ENCODE results near the gene SLC24A3. TPM values are rescaled to one million over a fixed set of nuclear protein-coding genes. Genes with fewer than 3 reads are reported as not detected.

SLC24A3 gene
- total RNA-seq, 1 donor from 2014 or later, result 0.79 TPM

DNA sequence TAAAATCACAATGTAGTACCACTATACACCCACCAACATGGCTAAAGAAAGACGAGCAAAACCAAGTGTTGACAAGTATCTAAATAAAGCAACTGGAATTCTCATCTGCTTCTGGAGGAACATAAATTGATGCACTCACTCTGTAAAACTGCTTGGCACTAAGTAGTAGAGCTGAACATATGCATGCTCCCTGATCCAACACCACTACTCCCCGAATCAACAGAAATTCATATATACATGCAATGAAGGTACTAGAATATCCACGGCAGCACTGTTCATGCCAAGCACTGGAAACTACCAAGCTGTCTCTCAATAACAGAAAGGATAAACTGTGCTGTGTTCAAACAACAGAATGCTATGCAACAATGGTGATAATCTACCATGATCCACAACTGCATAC is 326.1 kb downstream of the SLC24A3 start:
- FAIRE-seq (no peak), DNase-seq (ENCODE audit: low read depth) (no peak)
- no peak for TF ChIP-seq EZH2 (IDR thresholded peaks at IDR 0.05; ENCODE audit: insufficient read depth, low read length)
- TF ChIP-seq, protein P1, sequence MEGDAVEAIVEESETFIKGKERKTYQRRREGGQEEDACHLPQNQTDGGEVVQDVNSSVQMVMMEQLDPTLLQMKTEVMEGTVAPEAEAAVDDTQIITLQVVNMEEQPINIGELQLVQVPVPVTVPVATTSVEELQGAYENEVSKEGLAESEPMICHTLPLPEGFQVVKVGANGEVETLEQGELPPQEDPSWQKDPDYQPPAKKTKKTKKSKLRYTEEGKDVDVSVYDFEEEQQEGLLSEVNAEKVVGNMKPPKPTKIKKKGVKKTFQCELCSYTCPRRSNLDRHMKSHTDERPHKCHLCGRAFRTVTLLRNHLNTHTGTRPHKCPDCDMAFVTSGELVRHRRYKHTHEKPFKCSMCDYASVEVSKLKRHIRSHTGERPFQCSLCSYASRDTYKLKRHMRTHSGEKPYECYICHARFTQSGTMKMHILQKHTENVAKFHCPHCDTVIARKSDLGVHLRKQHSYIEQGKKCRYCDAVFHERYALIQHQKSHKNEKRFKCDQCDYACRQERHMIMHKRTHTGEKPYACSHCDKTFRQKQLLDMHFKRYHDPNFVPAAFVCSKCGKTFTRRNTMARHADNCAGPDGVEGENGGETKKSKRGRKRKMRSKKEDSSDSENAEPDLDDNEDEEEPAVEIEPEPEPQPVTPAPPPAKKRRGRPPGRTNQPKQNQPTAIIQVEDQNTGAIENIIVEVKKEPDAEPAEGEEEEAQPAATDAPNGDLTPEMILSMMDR (IDR thresholded peaks at IDR 0.05; ENCODE audit: insufficient read depth, low read depth, low read length), result no peak

DNA sequence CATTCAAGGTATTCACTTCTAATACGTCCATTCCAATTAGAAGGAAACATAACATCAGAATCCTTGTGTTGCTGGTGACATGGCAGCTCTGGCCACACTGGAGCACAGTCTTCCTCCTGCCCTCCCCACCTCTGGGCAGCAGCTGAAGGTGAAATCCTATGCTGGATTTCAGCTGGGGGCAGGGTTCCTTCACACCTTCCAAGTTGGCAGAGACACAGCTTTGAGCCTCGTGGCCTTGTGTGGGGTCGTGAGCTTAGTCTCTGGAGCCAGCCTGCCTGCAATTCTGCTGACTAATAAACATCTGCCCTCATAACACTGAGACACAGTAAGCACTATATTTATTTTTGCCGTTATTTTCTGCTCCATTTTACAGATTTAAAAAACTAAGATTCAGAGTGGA is 326.7 kb downstream of the SLC24A3 start:
- no peaks in the 10 kb centered on the region for H3K9me3 ChIP-seq (ENCODE audit: insufficient read depth, low read depth, low read length)
- no peak overlapping the region for H3K4me2 ChIP-seq (ENCODE audit: low read length)
- DNase-seq (ENCODE audit: low read depth) (no peak), FAIRE-seq (no peak)
- H3K4me1 ChIP-seq (ENCODE audit: insufficient read depth, low read length), result no peaks in the 10 kb centered on the region
- TF ChIP-seq, protein P1 (IDR thresholded peaks at IDR 0.05; ENCODE audit: insufficient read depth, low read depth, low read length), result no peak
- Mint-ChIP-seq H3K9me3 (ENCODE audit: unreplicated experiment) (peaks cover 3% of the 10 kb centered on the region), H3K27me3 (ENCODE audit: low read depth, unreplicated experiment) (peaks cover 20% of the 10 kb centered on the region), H3K27ac (ENCODE audit: unreplicated experiment) (no peak overlapping the region), H3K4me3 (ENCODE audit: unreplicated experiment) (no peak overlapping the region), H3K4me1 (ENCODE audit: low read depth, unreplicated experiment) (no peaks in the 10 kb centered on the region), H3K36me3 (ENCODE audit: low read depth, unreplicated experiment) (no peaks in the 10 kb centered on the region)
- no peak overlapping the region for H3K9ac ChIP-seq (ENCODE audit: low read length)
- no peaks in the 10 kb centered on the region for H3K27me3 ChIP-seq (ENCODE audit: insufficient read depth, low read length)
- no peak overlapping the region for H2AFZ ChIP-seq (ENCODE audit: low read depth, low read length)
- H3K4me3 ChIP-seq (ENCODE audit: insufficient read depth, low read depth, low read length), result no peak overlapping the region
- H3K36me3 ChIP-seq (ENCODE audit: insufficient read depth, low read length), result no peaks in the 10 kb centered on the region
- H4K20me1 ChIP-seq (ENCODE audit: insufficient read depth, low read length), result no peaks in the 10 kb centered on the region
- H3K79me2 ChIP-seq (ENCODE audit: insufficient read depth, low read length), result no peaks in the 10 kb centered on the region
- no peak overlapping the region for H3K27ac ChIP-seq (ENCODE audit: low read depth, low read length)

More for the DNA sequence above, 326.1 kb downstream of the SLC24A3 start:
- Histone ChIP-seq H3K79me2 (ENCODE audit: insufficient read depth, low read length) (no peaks in the 10 kb centered on the region), H4K20me1 (ENCODE audit: insufficient read depth, low read length) (no peaks in the 10 kb centered on the region), H3K27me3 (ENCODE audit: insufficient read depth, low read length) (no peaks in the 10 kb centered on the region), H3K4me1 (ENCODE audit: insufficient read depth, low read length) (no peaks in the 10 kb centered on the region), H3K9me3 (ENCODE audit: insufficient read depth, low read depth, low read length) (no peaks in the 10 kb centered on the region), H3K36me3 (ENCODE audit: insufficient read depth, low read length) (no peaks in the 10 kb centered on the region), H3K27ac (ENCODE audit: low read depth, low read length) (no peak overlapping the region), H3K4me3 (ENCODE audit: insufficient read depth, low read depth, low read length) (no peak overlapping the region), H2AFZ (ENCODE audit: low read depth, low read length) (no peak overlapping the region), H3K4me2 (ENCODE audit: low read length) (no peak overlapping the region), H3K9ac (ENCODE audit: low read length) (no peak overlapping the region)
- H3K4me1 Mint-ChIP-seq (ENCODE audit: low read depth, unreplicated experiment), result no peaks in the 10 kb centered on the region
- H3K27ac Mint-ChIP-seq (ENCODE audit: unreplicated experiment), result no peak overlapping the region
- peaks cover 3% of the 10 kb centered on the region for H3K9me3 Mint-ChIP-seq (ENCODE audit: unreplicated experiment)
- no peak overlapping the region for H3K4me3 Mint-ChIP-seq (ENCODE audit: unreplicated experiment)
- H3K27me3 Mint-ChIP-seq (ENCODE audit: low read depth, unreplicated experiment), result peaks cover 25% of the 10 kb centered on the region
- H3K36me3 Mint-ChIP-seq (ENCODE audit: low read depth, unreplicated experiment), result no peaks in the 10 kb centered on the region

DNA sequence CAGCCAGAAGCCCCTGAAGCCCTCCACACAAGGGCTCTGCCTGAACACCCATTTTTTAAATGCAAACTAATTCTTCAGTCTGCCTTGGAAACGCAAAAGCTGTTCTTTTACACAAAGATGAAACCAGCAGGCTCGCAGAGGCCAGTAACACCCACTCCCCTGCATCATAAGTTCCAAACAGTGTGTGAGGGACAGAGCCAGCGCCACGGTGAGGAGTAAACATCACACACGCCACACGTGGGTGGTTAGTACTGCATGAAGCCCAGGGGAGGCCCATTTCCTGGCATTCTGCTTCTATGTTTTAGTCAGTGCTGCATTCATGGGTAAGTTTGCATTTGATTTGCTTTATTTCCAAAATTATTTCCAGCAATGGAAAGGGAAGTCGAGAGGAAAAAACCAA is 327.9 kb downstream of the SLC24A3 start:
- H3K79me2 ChIP-seq (ENCODE audit: insufficient read depth, low read length), result no peaks in the 10 kb centered on the region
- Mint-ChIP-seq H3K4me3 (ENCODE audit: unreplicated experiment) (no peak overlapping the region), H3K27me3 (ENCODE audit: low read depth, unreplicated experiment) (peaks cover 20% of the 10 kb centered on the region), H3K9me3 (ENCODE audit: unreplicated experiment) (no peaks in the 10 kb centered on the region), H3K27ac (ENCODE audit: unreplicated experiment) (no peak overlapping the region), H3K4me1 (ENCODE audit: low read depth, unreplicated experiment) (no peaks in the 10 kb centered on the region), H3K36me3 (ENCODE audit: low read depth, unreplicated experiment) (no peaks in the 10 kb centered on the region)
- TF ChIP-seq EZH2 (IDR thresholded peaks at IDR 0.05; ENCODE audit: insufficient read depth, low read length), result no peak
- H3K4me1 ChIP-seq (ENCODE audit: insufficient read depth, low read length), result no peaks in the 10 kb centered on the region
- no peaks in the 10 kb centered on the region for H4K20me1 ChIP-seq (ENCODE audit: insufficient read depth, low read length)
- no peaks in the 10 kb centered on the region for H3K27me3 ChIP-seq (ENCODE audit: insufficient read depth, low read length)
- H2AFZ ChIP-seq (ENCODE audit: low read depth, low read length), result no peak overlapping the region
- no peaks in the 10 kb centered on the region for H3K9me3 ChIP-seq (ENCODE audit: insufficient read depth, low read depth, low read length)
- DNase-seq (ENCODE audit: low read depth), result no peak
- no peak overlapping the region for H3K27ac ChIP-seq (ENCODE audit: low read depth, low read length)
- no peaks in the 10 kb centered on the region for H3K36me3 ChIP-seq (ENCODE audit: insufficient read depth, low read length)
- H3K9ac ChIP-seq (ENCODE audit: low read length), result no peak overlapping the region
- FAIRE-seq, result no peak
- no peak overlapping the region for H3K4me2 ChIP-seq (ENCODE audit: low read length)
- no peak overlapping the region for H3K4me3 ChIP-seq (ENCODE audit: insufficient read depth, low read depth, low read length)

Data from astrocyte (in vitro differentiated cells and primary cell).